Aorta (tissue), 5 donors: Measurements from ENCODE around the gene IER5. TPM values are rescaled to one million over a fixed set of nuclear protein-coding genes. Genes with fewer than 3 reads are reported as not detected.
"Not testable (repeated sequence)": the region's sequence is repeated elsewhere in the genome, so short reads cannot be mapped to it uniquely, and the experiment has no call there.

ENCODE experiments used
- ATAC-seq: fragments of 200-7000 bp; cut with Tn5 transposase; one replicate; pipeline ENCODE4 v1.9.1; 2022; ENCODE audit warnings: moderate library complexity; ENCODE audit not compliant: low FRiP score
- DNase-seq, 2 donors: peaks; one replicate each; pipeline ENCODE4 v3.0.0-alpha.2; 2020
- H3K27ac ChIP-seq, 2 donors: one replicate each; pipeline ENCODE4 v1.5.1; 2013; ENCODE audit warnings: low read length in 2 of 2, mild to moderate bottlenecking in 2 of 2, moderate library complexity in 2 of 2, control low read depth in 1 of 2, inconsistent platforms in 1 of 2, low read depth in 1 of 2
- H3K27me3 ChIP-seq, 2 donors: one replicate each; pipeline ENCODE4 v1.6.1; 2013; ENCODE audit warnings: control low read depth in 1 of 2, low read length in 1 of 2, mild to moderate bottlenecking in 1 of 2, moderate library complexity in 1 of 2; ENCODE audit not compliant: insufficient read depth in 2 of 2, control insufficient read depth in 1 of 2
- H3K36me3 ChIP-seq, 2 donors: one replicate each; pipeline ENCODE4 v1.6.1; 2013; ENCODE audit warnings: control low read depth in 1 of 2, low read length in 1 of 2, mild to moderate bottlenecking in 1 of 2; ENCODE audit not compliant: insufficient read depth in 2 of 2, control insufficient read depth in 1 of 2
- H3K4me1 ChIP-seq, 2 donors: one replicate each; pipeline ENCODE4 v1.6.1; 2013; ENCODE audit warnings: low read length in 2 of 2, control low read depth in 1 of 2, mild to moderate bottlenecking in 1 of 2, moderate library complexity in 1 of 2; ENCODE audit not compliant: insufficient read depth in 2 of 2, control insufficient read depth in 1 of 2
- H3K4me3 ChIP-seq, 2 donors: one replicate each; pipeline ENCODE4 v1.5.1; 2013; ENCODE audit warnings: low read length in 2 of 2, control low read depth in 1 of 2, mild to moderate bottlenecking in 1 of 2
- H3K9me3 ChIP-seq: one replicate; pipeline ENCODE4 v1.6.1; 2013; ENCODE audit warnings: mild to moderate bottlenecking, low read length; ENCODE audit not compliant: control insufficient read depth
- WGBS, 2 donors: extraction: QIAGEN DNeasy Blood & Tissue Kit; methylation state at CpG; one replicate each; pipeline ENCODE4 v1.1.7; 2013; 5-methylcytosine and 5-hydroxymethylcytosine counted together
- intact Hi-C, 2 donors: fragments of 100-400 bp; cut with DNase I; formaldehyde crosslinking; loops; one replicate each; pipeline versions ENCODE4 v1.14.2 to v1.15.0; 2022
- polyA plus RNA-seq, 2 donors: library from polyadenylated mRNA; stranded (reverse); fragments of 200-250 nt; gene quantifications; one replicate each; pipeline ENCODE4 v1.2.3, GENCODE V29; 2013
- total RNA-seq, 2 donors: library from RNA; stranded (reverse); fragmentation: NEBNext Ultra II Directional; extraction: Animal tissue kit (Norgen Biotek cat#: 25700); gene quantifications; one replicate each; pipeline ENCODE4 v1.2.1, GENCODE V29; 2021
- donor health status: healthy with polysubstance abuse.
- donor health status: Bipolar disorder and iron deficiency.
- donor health status: DM: no; HTN: no; CAD: no.
- donor health status: DM: no; HTN: no; CAD: no.
- donor health status: DM: yes; HTN: yes; CAD: no.

Gene IER5
- total and polyA plus RNA-seq, 4 donors, result 7.4 to 42.2 (median 11.4) TPM

DNA sequence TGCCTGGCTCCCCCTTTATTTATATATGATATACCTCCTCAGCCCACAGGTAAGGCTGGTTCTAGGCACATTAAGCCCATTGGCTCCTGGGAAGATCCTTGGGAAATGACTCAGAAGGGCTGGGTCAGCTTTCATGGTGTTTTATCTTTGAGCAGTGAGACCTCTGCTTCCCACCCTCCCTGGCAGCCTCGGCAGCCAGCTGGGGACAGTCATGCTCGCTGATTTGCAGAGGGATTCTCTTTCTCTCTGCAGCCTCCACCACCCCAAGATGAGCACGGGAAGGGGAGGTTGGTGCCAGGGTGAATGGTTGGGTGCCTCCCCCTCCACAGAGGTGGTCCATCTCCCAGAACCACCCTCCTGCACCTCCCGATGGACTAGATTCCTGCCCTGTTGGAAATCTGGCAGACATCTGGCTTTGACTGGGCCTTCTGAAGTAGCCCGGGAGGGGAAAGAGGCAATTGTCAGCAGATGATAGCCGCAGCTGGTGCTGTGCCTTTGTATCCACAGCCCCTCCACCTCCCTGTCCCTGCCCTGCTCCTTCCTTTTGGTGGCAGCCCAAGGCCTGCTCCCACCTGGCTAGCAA is 24.6 kb downstream of the IER5 start:
- Histone ChIP-seq H3K36me3 (no peaks in the 10 kb centered on the region), H3K9me3 (no peaks in the 10 kb centered on the region), H3K27ac (no peak overlapping the region), H3K4me3 (no peak overlapping the region), H3K4me1 (peaks cover 0 to 3% of the 10 kb centered on the region in 2 donors), H3K27me3 (no peaks in the 10 kb centered on the region)
- ATAC-seq, result no peak
- WGBS, 2 donors, result 86 to 93% methylated on average over 6 of the region's 6 CpGs
- DNase-seq, result no peak
- intact Hi-C loops, result no loop called here

DNA sequence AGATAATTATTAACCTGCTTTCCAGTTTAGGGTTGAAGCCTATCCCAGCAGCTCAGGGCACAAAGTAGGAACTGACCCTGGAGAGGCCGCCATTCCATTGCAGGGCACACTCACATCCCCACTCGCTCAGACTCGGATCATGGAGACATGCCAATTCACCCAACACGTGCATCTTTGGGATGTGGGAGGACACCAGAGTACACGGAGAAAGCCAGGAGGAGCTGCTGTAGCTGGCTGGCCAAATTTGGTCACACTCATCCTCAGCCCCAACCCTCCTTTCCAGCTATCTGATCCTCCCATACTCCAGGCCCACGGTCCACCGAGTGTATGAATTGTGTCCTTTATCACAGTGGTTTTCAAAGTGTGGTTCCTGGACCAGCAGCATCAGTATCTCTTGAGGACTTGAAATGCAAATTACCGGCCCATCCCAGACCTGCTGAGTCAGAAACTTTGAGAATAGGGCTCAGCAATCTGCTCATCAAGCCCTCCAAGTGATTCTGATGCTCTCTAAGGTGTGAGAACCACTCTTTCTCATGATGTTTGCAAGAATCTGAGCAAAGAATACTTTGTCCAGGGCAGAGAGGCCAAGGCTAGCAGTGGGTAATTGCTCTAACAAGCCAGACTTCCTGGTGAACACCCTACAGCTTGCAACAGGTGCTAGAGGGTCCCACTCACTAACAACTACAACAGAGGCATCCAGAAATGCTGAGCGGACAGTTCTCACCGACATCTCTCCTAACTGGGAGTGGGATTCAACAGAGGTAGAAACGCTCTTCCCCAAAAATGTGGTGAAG is 26.3 kb downstream of the IER5 start:
- 89 to 93% methylated on average over 11 of the region's 11 CpGs for WGBS, 2 donors
- Histone ChIP-seq H3K27me3 (no peaks in the 10 kb centered on the region), H3K4me3 (no peak overlapping the region), H3K36me3 (no peaks in the 10 kb centered on the region), H3K4me1 (peaks cover 0 to 3% of the 10 kb centered on the region in 2 donors), H3K9me3 (no peaks in the 10 kb centered on the region), H3K27ac (no peak overlapping the region)
- DNase-seq (no peak), ATAC-seq (no peak)
- intact Hi-C loops, result no loop called here

DNA sequence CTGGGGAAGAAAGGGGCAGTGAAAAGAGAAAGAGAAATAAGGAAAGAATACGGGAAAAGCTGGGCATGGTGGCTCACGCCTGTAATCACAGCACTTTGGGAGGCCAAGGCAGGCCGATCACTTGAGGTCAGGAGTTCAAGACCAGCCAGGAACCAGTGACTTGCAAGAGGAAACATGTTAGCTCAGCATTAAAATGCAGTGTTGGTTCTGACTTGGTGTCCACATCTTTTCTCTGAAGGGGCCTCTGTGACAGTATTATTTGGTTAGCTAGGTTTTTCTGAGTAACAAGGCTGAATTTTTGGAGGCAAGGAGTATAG is 26.8 kb downstream of the IER5 start:
- no peaks in the 10 kb centered on the region for H3K9me3 ChIP-seq
- H3K4me1 ChIP-seq, result peaks cover 0 to 3% of the 10 kb centered on the region in 2 donors
- no peak overlapping the region for H3K4me3 ChIP-seq
- no peak for DNase-seq
- no peaks in the 10 kb centered on the region for H3K27me3 ChIP-seq
- H3K27ac ChIP-seq, result no peak overlapping the region
- 94 to 96% methylated on average over 3 of the region's 3 CpGs for WGBS, 2 donors
- ATAC-seq, result no peak
- intact Hi-C loops, result no loop called here
- H3K36me3 ChIP-seq, result no peaks in the 10 kb centered on the region

DNA sequence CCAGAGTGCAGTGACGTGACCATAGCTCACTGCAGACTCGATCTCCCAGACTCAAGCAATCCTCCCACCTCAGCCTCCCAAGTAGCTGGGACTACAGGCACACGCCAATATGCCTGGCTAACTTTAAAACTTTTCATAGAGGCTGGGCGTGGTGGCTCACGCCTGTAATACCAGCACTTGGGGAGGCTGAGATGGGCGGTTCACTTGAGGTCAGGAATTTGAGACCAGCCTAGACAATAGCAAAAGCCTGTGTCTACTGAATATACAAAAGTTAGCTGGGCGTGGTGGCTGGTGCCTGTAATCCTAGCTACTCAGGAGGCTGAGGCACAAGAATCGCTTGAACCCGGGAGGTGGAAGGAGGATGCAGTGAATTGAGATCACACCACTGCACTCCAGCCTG is 27.5 kb downstream of the IER5 start:
- intact Hi-C loops, H3K4me3 ChIP-seq, DNase-seq, H3K27me3 ChIP-seq, ATAC-seq, H3K27ac ChIP-seq, H3K36me3 ChIP-seq, H3K4me1 ChIP-seq, H3K9me3 ChIP-seq: not testable (repeated sequence)
- WGBS, 2 donors, result 97 to 98% methylated on average over 9 of the region's 9 CpGs

DNA sequence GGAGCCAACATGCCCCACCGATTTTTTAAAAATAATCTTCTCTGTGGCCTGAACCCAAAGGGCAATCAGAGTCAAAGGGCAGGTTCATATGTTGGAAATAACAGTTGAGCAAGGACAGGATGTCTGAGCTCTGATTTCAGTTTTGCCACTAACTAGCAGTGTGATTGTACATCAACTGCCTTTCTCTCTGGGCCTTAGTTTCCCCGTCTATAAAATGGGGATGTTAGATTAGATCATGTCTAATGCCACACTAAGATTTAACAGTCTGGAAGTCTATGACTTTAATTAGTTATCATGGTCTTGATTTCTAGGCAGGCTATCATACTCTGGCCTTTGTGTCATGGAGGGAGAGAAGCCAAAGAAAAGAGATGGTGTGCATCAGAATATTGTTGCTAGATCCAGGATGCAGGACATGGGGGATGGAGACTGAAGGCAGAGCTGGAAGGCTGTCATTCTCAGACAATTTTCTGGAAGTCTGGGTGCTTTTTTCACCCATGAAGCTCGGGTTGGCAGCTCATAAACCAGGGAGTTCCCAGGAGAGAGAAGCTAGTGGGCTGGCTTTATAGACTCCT is 28.4 kb downstream of the IER5 start:
- intact Hi-C loops, result no loop called here
- ATAC-seq, result no peak
- H3K4me1 ChIP-seq, result peaks cover 0 to 3% of the 10 kb centered on the region in 2 donors
- no peaks in the 10 kb centered on the region for H3K27me3 ChIP-seq
- DNase-seq, result no peak
- H3K27ac ChIP-seq, result no peak overlapping the region
- H3K4me3 ChIP-seq, result no peak overlapping the region
- no peaks in the 10 kb centered on the region for H3K36me3 ChIP-seq
- 78 to 82% methylated on average over 3 of the region's 3 CpGs for WGBS, 2 donors
- no peaks in the 10 kb centered on the region for H3K9me3 ChIP-seq

DNA sequence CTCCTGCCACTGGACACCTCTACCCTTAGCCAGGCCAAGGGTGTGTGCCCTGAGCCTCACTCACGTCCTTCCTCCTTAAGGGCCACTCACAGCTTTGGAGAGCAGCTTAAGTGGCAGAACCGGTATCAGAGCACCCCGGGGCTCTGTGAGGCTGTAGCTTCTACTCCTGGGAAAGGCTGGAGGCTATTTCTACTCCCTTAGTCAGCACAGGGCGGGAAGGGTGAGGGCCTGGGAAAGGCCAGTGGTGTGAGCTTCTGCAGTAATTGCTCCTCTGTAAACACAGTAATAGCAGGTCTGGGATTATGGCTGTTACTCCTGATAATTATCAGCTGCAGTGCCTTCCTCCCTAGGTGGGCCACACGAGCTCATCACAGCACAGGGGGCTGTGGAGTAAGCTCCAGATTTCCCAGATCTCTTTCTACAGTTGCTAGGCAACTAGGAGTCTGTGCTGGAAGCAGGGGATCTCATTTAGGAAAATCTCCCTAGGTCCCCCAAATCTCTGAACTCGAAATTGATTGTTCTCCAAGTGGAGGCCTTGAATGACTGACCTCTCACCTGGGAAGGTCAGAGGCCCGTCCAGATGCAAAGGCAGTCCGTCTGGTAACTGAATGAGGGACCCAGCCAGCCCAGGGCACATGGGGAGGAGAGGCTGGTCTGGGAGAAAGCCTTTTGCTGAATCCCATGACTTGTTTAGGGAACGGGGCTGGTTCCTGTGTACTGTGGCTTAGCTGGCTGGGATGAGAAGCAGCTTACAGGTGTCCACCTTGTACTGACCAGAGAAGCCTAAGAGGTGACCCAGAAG is 29.3 kb downstream of the IER5 start:
- Histone ChIP-seq H3K27me3 (no peaks in the 10 kb centered on the region), H3K4me1 (peaks cover 0 to 3% of the 10 kb centered on the region in 2 donors), H3K27ac (no peak overlapping the region), H3K4me3 (no peak overlapping the region), H3K9me3 (no peaks in the 10 kb centered on the region), H3K36me3 (no peaks in the 10 kb centered on the region)
- DNase-seq (no peak), ATAC-seq (no peak)
- intact Hi-C loops, result no loop called here
- 83 to 84% methylated on average over 9 of the region's 9 CpGs for WGBS, 2 donors

DNA sequence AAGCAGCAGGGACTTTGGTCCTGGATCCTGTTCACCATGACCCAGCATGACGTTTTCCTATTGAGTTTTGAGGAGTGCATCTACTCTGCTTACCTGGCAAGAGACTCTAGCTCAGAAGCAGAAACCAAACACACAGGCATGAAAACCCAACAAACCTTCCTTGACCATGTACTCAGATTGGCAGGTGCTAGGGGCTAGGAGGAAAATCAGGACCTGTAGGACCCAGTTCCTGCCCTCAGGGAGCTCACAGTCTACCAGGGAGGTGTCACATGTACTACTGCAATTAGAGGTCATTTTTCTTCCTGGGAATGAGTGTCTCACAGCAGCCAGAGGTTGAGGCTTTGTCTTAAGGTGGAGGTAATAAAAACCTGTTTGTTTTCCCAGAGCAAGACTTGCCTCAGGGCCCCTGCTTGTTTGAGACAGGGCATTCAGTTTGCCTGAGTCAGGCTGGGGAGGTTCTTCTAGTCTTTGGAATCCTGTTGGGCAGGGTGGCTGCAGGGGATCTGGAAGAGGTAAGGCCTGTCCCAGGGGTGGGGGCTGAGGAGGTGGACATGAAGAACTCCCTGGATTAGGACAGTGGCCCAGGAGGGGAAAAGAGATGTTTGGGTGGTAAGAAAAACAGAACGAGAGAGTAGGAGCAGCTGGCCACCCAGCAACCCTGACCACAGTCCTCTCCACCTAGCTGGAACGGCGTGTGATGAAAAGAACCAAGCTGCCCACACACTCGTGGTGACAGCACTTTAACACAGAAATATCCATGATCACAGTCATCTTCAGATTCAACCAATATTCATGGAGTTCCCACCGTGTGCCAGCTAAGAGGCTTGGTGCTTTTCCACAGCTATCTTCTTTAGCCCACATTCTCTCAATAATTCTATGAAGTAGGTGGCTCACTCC is 30.8 kb downstream of the IER5 start:
- H3K27me3 ChIP-seq, result no peaks in the 10 kb centered on the region
- ATAC-seq (no peak), DNase-seq (no peak)
- intact Hi-C loops, result no loop called here
- no peaks in the 10 kb centered on the region for H3K4me1 ChIP-seq
- H3K4me3 ChIP-seq, result no peak overlapping the region
- 86 to 88% methylated on average over 6 of the region's 6 CpGs for WGBS, 2 donors
- no peak overlapping the region for H3K27ac ChIP-seq
- no peaks in the 10 kb centered on the region for H3K36me3 ChIP-seq
- H3K9me3 ChIP-seq, result no peaks in the 10 kb centered on the region

DNA sequence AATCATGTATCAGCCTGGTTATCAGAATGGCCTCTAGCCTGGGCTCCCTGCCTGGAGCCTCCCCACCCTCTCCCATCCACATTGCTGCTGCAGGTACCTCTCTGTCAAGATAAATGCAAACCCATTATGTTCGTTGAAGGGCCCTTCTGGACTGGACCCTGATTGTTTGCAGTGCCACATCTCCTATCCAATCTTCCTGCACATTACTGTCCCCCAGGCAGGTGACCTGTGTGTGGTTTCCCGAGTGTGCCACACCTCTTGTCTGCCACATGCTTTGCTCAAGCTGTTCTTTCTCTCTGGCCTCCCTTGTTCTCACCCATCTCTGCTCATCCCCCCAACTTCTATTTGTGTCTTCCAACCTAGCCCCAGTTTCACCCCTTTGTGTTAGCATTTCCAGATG is 32.4 kb downstream of the IER5 start:
- DNase-seq, result no peak
- no peak overlapping the region for H3K27ac ChIP-seq
- no peak for ATAC-seq
- intact Hi-C loops, result no loop called here
- H3K36me3 ChIP-seq, result no peaks in the 10 kb centered on the region
- 88% methylated on average over 2 of the region's 2 CpGs for WGBS, 2 donors
- H3K27me3 ChIP-seq, result no peaks in the 10 kb centered on the region
- no peaks in the 10 kb centered on the region for H3K4me1 ChIP-seq
- H3K9me3 ChIP-seq, result no peaks in the 10 kb centered on the region
- no peak overlapping the region for H3K4me3 ChIP-seq
